Gastrocnemius medialis (tissue), 4 donors: ENCODE results near the gene RAD51B. TPM values are rescaled to one million over a fixed set of nuclear protein-coding genes. Genes with fewer than 3 reads are reported as not detected.

Experiments
- ATAC-seq, 2 donors: fragments of 150-250 bp; one replicate each; pipeline ENCODE4 v1.9.1; 2016
- DNase-seq, 2 donors: peaks; one replicate each; pipeline ENCODE4 v3.0.0-alpha.2; 2019
- H3K27ac ChIP-seq, 4 donors: fragments of 200-600 bp; sonication (generic); 1 replicate in 1 of 4; 2 replicates in 3 of 4; pipeline ENCODE4 v1.5.1; 2016 to 2018; ENCODE audit warnings: mild to moderate bottlenecking in 2 of 4, moderate library complexity in 1 of 4
- H3K27me3 ChIP-seq, 3 donors: fragments of 200-600 bp; sonication (generic) in 2 of 3; 1 replicate in 1 of 3; 2 replicates in 2 of 3; pipeline versions ENCODE4 v1.5.1 to v1.6.0; 2016 to 2019; ENCODE audit warnings: mild to moderate bottlenecking in 1 of 3, moderate library complexity in 1 of 3
- H3K36me3 ChIP-seq, 2 donors: fragments of 200-600 bp; sonication (generic) in 1 of 2; one replicate each; pipeline ENCODE4 v1.5.1; 2017 to 2018
- H3K4me1 ChIP-seq, 2 donors: fragments of 200-600 bp; sonication (generic) in 1 of 2; one replicate each; pipeline ENCODE4 v1.5.1; 2016 to 2017; ENCODE audit warnings: mild to moderate bottlenecking in 2 of 2
- H3K4me3 ChIP-seq, 4 donors: fragments of 200-600 bp; sonication (generic) in 3 of 4; 1 replicate in 1 of 4; 2 replicates in 3 of 4; pipeline ENCODE4 v1.5.1; 2016 to 2019; ENCODE audit warnings: mild to moderate bottlenecking in 2 of 4
- H3K9me3 ChIP-seq, 3 donors: fragments of 200-600 bp; sonication (generic) in 2 of 3; 1 replicate in 1 of 3; 2 replicates in 2 of 3; pipeline ENCODE4 v1.5.1; 2016 to 2019
- POLR2A ChIP-seq, 2 donors: fragments of 450-650 bp; IDR thresholded peaks; one replicate each; pipeline ENCODE4 v1.6.1; 2017; ENCODE audit warnings: antibody characterized with exemption in 2 of 2, mild to moderate bottlenecking in 2 of 2, moderate library complexity in 2 of 2
- in situ Hi-C, 4 donors: fragments of 200-750 bp; cut with MboI; loops; one replicate each; pipeline versions ENCODE4 v1.15.0 to v1.8.0; 2017; ENCODE audit warnings: low sequenced_read_pairs in 4 of 4
- intact Hi-C: fragments of 100-400 bp; cut with DNase I; formaldehyde crosslinking; loops from one replicate; pipeline ENCODE4 v1.15.1; 2023; ENCODE audit warnings: low total_unique reads
- total RNA-seq, 4 donors: library from RNA; depleted of rRNA; stranded (reverse); fragments of >200 nt; gene quantifications; one replicate each; pipeline versions ENCODE4 v1.1.0 to v1.2.3, GENCODE V29; 2016
- TF ChIP-seq, protein P1 (sequence below), 5 experiments: fragments of 450-650 bp in 3 of 5; fragments of 200-600 bp in 2 of 5; sonication (generic) in 2 of 5; IDR thresholded peaks in 4 of 5; conservative IDR thresholded peaks in 1 of 5; 1 replicate in 4 of 5; 2 replicates in 1 of 5; pipeline ENCODE4 v1.5.1; 2016 to 2019; ENCODE audit warnings: antibody characterized with exemption in 5 of 5, mild to moderate bottlenecking in 3 of 5, moderate library complexity in 3 of 5

Gene RAD51B
- total RNA-seq, 4 donors from 2014 or later = 1.6 to 3.3 (median 2.4) TPM

DNA sequence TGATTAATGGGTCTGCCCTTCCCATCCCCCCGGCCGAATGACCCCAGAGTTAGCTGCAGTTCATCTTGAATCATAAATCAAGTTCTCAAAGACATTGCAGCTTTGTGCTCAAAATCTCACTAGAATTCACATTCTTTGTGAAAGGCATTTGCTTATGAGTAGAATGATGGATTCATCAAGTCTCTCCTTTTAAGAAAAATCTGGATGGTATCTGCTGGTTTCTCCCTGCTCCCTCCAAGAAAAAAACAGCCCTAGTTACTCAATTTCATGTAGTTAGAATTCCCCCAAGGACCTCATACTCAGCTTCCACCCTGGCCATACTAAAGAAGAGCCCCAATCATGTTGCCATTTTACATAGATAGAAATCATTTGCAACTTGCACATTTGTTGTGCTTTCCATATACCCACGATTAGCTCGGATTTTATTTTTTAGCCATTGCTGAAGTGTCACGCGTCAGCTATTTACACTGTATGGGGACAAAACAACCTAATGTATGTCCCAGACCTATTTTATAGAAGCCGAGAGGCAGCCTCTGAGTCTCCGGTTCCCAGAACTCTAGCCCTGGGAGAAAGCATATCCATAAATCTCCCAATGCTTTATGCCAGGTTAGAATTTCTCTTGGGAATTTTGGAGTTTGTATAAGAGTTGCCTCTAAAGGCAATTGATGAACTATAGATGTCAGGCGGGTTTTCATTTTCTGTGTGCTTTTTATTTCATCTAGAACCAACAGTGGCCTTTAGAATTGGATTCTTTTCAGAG, 673.8 kb downstream of the RAD51B start:
- no peaks in the 10 kb centered on the region for H3K4me1 ChIP-seq
- H3K9me3 ChIP-seq = no peaks in the 10 kb centered on the region
- TF ChIP-seq, protein P1, sequence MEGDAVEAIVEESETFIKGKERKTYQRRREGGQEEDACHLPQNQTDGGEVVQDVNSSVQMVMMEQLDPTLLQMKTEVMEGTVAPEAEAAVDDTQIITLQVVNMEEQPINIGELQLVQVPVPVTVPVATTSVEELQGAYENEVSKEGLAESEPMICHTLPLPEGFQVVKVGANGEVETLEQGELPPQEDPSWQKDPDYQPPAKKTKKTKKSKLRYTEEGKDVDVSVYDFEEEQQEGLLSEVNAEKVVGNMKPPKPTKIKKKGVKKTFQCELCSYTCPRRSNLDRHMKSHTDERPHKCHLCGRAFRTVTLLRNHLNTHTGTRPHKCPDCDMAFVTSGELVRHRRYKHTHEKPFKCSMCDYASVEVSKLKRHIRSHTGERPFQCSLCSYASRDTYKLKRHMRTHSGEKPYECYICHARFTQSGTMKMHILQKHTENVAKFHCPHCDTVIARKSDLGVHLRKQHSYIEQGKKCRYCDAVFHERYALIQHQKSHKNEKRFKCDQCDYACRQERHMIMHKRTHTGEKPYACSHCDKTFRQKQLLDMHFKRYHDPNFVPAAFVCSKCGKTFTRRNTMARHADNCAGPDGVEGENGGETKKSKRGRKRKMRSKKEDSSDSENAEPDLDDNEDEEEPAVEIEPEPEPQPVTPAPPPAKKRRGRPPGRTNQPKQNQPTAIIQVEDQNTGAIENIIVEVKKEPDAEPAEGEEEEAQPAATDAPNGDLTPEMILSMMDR (IDR thresholded peaks at IDR 0.05 in 4 of 5, conservative IDR thresholded peaks at IDR 0.05 in 1 of 5) = no peak
- no peak for TF ChIP-seq POLR2A (IDR thresholded peaks at IDR 0.05)
- intact Hi-C loops = no loop called here
- in situ Hi-C loops = no loop called here
- no peak for ATAC-seq
- DNase-seq = no peak
- no peak overlapping the region for H3K4me3 ChIP-seq
- H3K27me3 ChIP-seq = no peaks in the 10 kb centered on the region
- H3K27ac ChIP-seq = no peak overlapping the region
- H3K36me3 ChIP-seq = no peaks in the 10 kb centered on the region

DNA sequence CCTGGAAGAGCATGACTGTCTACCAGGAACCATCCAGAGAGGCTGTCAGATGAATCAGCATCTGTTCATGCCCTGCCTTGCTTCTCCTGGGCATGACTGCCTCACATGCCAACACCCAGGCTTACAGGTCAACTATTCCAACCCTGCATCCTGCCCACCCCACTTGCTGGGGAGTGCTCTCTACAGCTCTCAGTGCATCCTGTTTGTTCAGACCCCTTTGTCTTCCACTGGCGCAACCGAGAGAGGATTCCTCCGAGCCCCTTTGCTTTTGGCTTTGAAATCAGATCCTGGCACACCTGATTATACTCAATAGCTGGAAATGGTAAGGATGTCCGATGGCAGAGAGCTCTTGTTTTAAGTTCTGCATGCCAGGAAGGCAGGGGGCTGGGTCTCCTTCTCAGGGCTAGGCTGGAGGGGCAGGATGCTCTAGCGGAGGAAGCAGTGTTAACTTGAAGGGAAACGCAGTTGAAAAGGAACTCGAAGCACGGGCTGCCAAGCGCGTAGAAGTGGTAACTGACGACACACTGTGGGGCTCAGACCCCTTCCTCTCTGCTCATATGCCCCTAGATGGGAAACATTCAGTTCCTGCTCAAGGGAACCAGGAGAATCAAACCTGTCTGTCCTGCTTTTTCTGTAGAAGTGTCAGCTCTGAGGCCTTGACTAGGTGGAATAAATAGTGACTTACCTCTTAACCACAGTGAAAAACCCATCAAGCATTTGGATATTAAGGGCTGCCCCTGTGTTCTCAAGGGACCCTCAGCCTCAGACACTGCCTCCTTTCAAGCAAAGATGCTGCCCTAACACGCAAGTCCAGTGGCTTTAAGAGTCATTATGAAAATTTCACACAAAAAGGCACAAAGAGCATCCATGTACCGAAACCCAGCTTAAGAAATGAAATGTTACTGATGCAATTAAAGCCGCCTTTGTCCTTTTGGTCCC, 675.8 kb downstream of the RAD51B start:
- Histone ChIP-seq H3K9me3 (no peaks in the 10 kb centered on the region), H3K4me3 (no peak overlapping the region), H3K27me3 (no peaks in the 10 kb centered on the region), H3K27ac (no peak overlapping the region), H3K4me1 (no peaks in the 10 kb centered on the region), H3K36me3 (no peaks in the 10 kb centered on the region)
- intact Hi-C loops (no loop called here), in situ Hi-C loops (no loop called here)
- TF ChIP-seq, protein P1 (IDR thresholded peaks at IDR 0.05 in 4 of 5, conservative IDR thresholded peaks at IDR 0.05 in 1 of 5) = no peak
- no peak for TF ChIP-seq POLR2A (IDR thresholded peaks at IDR 0.05)
- peak in 1 of 2 donors; percentile 36 for ATAC-seq
- DNase-seq = no peak

DNA sequence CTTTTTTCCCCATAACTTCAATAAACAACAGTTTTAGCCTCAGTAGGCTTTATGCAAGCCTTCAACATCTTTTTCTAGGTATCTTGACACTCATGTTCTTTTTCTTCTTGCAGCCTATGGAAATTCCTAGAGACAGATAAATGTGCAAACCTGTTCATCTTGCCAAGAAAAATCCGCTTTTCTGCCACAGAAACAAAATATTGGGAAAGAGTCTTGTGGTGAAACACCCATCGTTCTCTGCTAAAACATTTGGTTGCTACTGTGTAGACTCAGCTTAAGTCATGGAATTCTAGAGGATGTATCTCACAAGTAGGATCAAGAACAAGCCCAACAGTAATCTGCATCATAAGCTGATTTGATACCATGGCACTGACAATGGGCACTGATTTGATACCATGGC, 677.4 kb downstream of the RAD51B start:
- no peaks in the 10 kb centered on the region for H3K9me3 ChIP-seq
- H3K36me3 ChIP-seq = no peaks in the 10 kb centered on the region
- no peak for TF ChIP-seq POLR2A (IDR thresholded peaks at IDR 0.05)
- TF ChIP-seq, protein P1 (IDR thresholded peaks at IDR 0.05 in 4 of 5, conservative IDR thresholded peaks at IDR 0.05 in 1 of 5) = no peak
- ATAC-seq (no peak), DNase-seq (no peak)
- H3K27ac ChIP-seq = no peak overlapping the region
- H3K4me1 ChIP-seq = no peaks in the 10 kb centered on the region
- intact Hi-C loops (no loop called here), in situ Hi-C loops (no loop called here)
- no peaks in the 10 kb centered on the region for H3K27me3 ChIP-seq
- H3K4me3 ChIP-seq = no peak overlapping the region

DNA sequence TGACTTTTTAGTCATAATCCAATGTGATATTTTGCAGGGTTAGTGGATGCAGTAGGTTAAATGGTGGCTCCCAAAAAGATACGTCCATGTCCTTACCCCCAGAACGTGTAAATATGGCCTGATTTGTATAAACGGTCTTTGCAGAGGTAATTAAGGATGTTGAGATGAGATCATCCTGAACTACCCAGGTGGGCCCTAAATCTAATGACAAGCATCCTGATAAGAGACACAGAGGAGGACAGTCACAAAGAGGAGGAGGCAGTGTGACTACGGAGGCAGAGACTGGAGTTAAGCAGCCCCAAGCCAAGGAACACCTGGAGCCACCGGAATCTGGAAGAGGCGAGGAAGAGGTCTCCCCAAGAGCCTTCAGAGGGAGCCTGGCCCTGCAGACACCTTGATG, 679.9 kb downstream of the RAD51B start:
- TF ChIP-seq POLR2A (IDR thresholded peaks at IDR 0.05) = no peak
- TF ChIP-seq, protein P1 (IDR thresholded peaks at IDR 0.05 in 4 of 5, conservative IDR thresholded peaks at IDR 0.05 in 1 of 5) = no peak
- no peaks in the 10 kb centered on the region for H3K36me3 ChIP-seq
- H3K4me1 ChIP-seq = no peaks in the 10 kb centered on the region
- no peak overlapping the region for H3K4me3 ChIP-seq
- intact Hi-C loops (no loop called here), in situ Hi-C loops (no loop called here)
- H3K27me3 ChIP-seq = no peaks in the 10 kb centered on the region
- no peaks in the 10 kb centered on the region for H3K9me3 ChIP-seq
- DNase-seq (no peak), ATAC-seq (no peak)
- H3K27ac ChIP-seq = no peak overlapping the region
